SU-DHL-6 (cell line): ENCODE data around the gene PRICKLE2.

Experiments used
- EZH2phosphoT487 ChIP-seq: fragments of 200-600 bp; sonication (generic), shearing (Covaris generic); conservative IDR thresholded peaks from 2 replicates; pipeline ENCODE4 v1.6.1; 2018; ENCODE audit warnings: mild to moderate bottlenecking, antibody characterized with exemption, low read length, moderate library complexity, mixed read lengths
- TF ChIP-seq, protein P1 (sequence below): fragments of 200-600 bp; sonication (generic); IDR thresholded peaks from one replicate; pipeline ENCODE4 v1.5.1; 2017; ENCODE audit warnings: antibody characterized with exemption, mild to moderate bottlenecking, low read length, moderate library complexity; ENCODE audit not compliant: insufficient read depth, poor library complexity, severe bottlenecking

DNA sequence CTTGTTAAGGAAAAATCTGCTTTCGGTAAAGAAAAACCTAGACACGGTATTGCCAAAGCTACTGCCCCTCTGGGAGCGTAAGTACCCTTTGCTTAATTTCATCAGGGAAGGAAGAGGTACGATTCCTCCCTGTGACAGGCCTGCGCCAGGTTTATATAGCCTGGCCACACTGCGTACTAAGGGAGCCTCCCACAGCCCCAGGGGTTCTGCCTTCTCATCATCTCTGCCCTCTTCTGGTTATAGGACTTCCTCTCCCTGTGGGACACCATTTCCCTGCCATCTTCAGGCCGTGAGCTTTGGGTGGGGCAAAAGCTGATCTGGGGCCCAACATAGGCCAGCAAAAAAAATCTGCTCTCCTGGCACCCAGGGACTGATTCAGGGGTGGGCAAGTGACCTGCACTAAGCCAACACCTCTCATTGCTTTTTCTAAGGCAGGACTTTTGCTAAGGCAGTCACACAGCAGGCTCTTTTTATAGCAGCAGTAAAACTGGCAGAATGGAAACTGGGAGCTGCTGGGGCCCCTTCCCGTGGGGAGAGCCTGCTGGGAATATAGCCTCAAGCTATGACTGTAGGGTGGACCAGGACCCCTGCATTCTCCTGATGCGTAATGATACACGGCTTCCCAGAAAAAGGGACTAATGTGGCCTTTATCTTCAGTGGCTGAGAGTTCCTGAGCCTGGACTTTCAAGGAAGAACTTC lies 76.2 kb downstream of the PRICKLE2 start:
- TF ChIP-seq, protein P1, sequence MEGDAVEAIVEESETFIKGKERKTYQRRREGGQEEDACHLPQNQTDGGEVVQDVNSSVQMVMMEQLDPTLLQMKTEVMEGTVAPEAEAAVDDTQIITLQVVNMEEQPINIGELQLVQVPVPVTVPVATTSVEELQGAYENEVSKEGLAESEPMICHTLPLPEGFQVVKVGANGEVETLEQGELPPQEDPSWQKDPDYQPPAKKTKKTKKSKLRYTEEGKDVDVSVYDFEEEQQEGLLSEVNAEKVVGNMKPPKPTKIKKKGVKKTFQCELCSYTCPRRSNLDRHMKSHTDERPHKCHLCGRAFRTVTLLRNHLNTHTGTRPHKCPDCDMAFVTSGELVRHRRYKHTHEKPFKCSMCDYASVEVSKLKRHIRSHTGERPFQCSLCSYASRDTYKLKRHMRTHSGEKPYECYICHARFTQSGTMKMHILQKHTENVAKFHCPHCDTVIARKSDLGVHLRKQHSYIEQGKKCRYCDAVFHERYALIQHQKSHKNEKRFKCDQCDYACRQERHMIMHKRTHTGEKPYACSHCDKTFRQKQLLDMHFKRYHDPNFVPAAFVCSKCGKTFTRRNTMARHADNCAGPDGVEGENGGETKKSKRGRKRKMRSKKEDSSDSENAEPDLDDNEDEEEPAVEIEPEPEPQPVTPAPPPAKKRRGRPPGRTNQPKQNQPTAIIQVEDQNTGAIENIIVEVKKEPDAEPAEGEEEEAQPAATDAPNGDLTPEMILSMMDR = no peak
- TF ChIP-seq EZH2phosphoT487 = no peak
